Karpas-422 (cell line): ENCODE measurements around the gene CDC14B. TPM values are rescaled to one million over a fixed set of nuclear protein-coding genes. Genes with fewer than 3 reads are reported as not detected.
"Not testable (repeated sequence)": the region's sequence is repeated elsewhere in the genome, so short reads cannot be mapped to it uniquely, and the experiment has no call there.

Source experiments
- DNase-seq: peaks from one replicate; pipeline ENCODE4 v3.0.0-alpha.2; 2015
- H2AFZ ChIP-seq: fragments of 200-600 bp; sonication (generic); 2 replicates; pipeline ENCODE4 v1.6.1; 2014; ENCODE audit warnings: antibody characterized with exemption, low read length, mixed read lengths
- H3K27ac ChIP-seq: fragments of 200-600 bp; sonication (generic); 2 replicates; pipeline ENCODE4 v1.5.1; 2014; ENCODE audit warnings: mild to moderate bottlenecking, low read length, moderate library complexity
- H3K27me3 ChIP-seq: fragments of 200-600 bp; sonication (generic); 2 replicates; pipeline ENCODE4 v1.6.1; 2014; ENCODE audit warnings: low read length, mixed read lengths
- H3K36me3 ChIP-seq: fragments of 200-600 bp; sonication (generic); 2 replicates; pipeline ENCODE4 v1.6.1; 2014; ENCODE audit warnings: low read length, mixed read lengths; ENCODE audit not compliant: insufficient read depth
- H3K4me1 ChIP-seq: fragments of 200-600 bp; sonication (generic); 2 replicates; pipeline ENCODE4 v1.6.1; 2014; ENCODE audit warnings: mild to moderate bottlenecking, low read length, mixed read lengths
- H3K4me2 ChIP-seq: fragments of 200-600 bp; sonication (generic); 2 replicates; pipeline ENCODE4 v1.6.1; 2014; ENCODE audit warnings: low read length, low read depth, mild to moderate bottlenecking; ENCODE audit not compliant: poor library complexity, severe bottlenecking
- H3K4me3 ChIP-seq: fragments of 200-600 bp; sonication (generic); 2 replicates; pipeline ENCODE4 v1.5.1; 2014; ENCODE audit warnings: mild to moderate bottlenecking, antibody characterized with exemption, low read length, mixed read lengths
- H3K79me2 ChIP-seq: fragments of 200-600 bp; sonication (generic); 2 replicates; pipeline ENCODE4 v1.6.1; 2014; ENCODE audit warnings: mild to moderate bottlenecking, low read length, mixed read lengths
- H3K9ac ChIP-seq: fragments of 200-600 bp; sonication (generic); 2 replicates; pipeline ENCODE4 v1.6.0; 2014; ENCODE audit warnings: low read length
- H3K9me2 ChIP-seq: fragments of 200-600 bp; sonication (generic), shearing (Covaris generic); replicated peaks from 2 replicates; pipeline ENCODE4 v1.6.0; 2014; ENCODE audit warnings: mild to moderate bottlenecking, low read length, moderate library complexity; ENCODE audit not compliant: insufficient read depth
- H3K9me3 ChIP-seq: fragments of 300-700, 200-600 bp; sonication (generic); 2 replicates; pipeline ENCODE4 v1.6.1; 2014; ENCODE audit warnings: low read length, mixed read lengths
- H4K20me1 ChIP-seq: fragments of 200-600 bp; sonication (generic); 2 replicates; pipeline ENCODE4 v1.6.1; 2014; ENCODE audit warnings: mild to moderate bottlenecking, antibody characterized with exemption, low read length, low read depth; ENCODE audit not compliant: insufficient read depth
- total RNA-seq: library from RNA; depleted of rRNA; stranded (reverse); fragments of >200 nt; shearing (Covaris generic); gene quantifications from 2 replicates; pipeline ENCODE4 v1.2.3, GENCODE V29; 2014; ENCODE audit warnings: low replicate concordance

Gene CDC14B
- total RNA-seq, 1 experiment from 2014 or later, result 1.3 TPM

DNA sequence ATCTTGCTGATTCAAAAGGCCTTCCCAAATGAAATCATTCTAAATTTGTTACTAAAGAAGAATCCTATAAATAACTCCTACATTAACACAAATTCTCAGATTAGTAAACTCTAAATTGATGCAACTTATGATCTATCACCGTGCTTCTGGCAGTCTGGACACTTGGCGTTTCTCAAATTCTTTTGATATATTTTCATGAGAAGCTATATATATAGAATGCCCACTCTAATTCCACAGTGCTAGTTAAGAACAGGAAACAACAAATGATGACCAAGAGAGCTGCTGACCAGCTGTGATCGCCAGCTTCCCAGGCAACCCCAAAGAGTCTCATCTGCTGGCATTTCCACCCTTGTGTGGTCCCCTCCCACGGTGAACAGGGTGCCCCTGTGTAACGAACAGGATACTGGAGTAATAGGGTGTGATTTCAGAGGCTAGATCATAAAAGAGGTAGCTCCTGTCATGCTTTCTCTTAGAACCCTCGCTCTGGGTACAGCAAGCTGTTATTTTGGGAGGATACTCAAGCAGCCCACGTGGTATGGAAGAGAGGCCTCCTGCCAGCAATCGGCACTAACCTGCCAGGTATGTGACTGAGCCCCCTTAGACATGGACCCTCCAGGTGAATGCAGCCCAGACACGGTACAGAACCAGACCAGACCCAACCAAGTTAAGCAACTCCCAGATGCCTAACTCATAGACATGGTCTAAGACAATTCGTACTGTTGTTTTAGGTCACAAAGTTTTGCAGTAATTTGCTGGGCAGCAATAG is 64.7 kb downstream of the CDC14B start:
- no peak overlapping the region for H3K27ac ChIP-seq
- no peaks in the 10 kb centered on the region for H3K27me3 ChIP-seq
- H4K20me1 ChIP-seq, result no peaks in the 10 kb centered on the region
- H3K4me2 ChIP-seq, result no peak overlapping the region
- H3K4me1 ChIP-seq, result no peaks in the 10 kb centered on the region
- H3K4me3 ChIP-seq, result no peak overlapping the region
- H3K36me3 ChIP-seq, result no peaks in the 10 kb centered on the region
- no peak overlapping the region for H2AFZ ChIP-seq
- no peak overlapping the region for H3K9ac ChIP-seq
- DNase-seq, result no peak
- no peaks in the 10 kb centered on the region for H3K79me2 ChIP-seq
- no peaks in the 10 kb centered on the region for H3K9me2 ChIP-seq
- no peaks in the 10 kb centered on the region for H3K9me3 ChIP-seq

- Histone ChIP-seq H3K36me3 (no peaks in the 10 kb centered on the region), H2AFZ (no peak overlapping the region), H3K27me3 (no peaks in the 10 kb centered on the region), H3K9me2 (no peaks in the 10 kb centered on the region), H3K4me2 (no peak overlapping the region), H3K9ac (no peak overlapping the region), H3K4me3 (no peak overlapping the region), H4K20me1 (no peaks in the 10 kb centered on the region), H3K4me1 (no peaks in the 10 kb centered on the region), H3K9me3 (no peaks in the 10 kb centered on the region), H3K79me2 (no peaks in the 10 kb centered on the region), H3K27ac (no peak overlapping the region)
- no peak for DNase-seq
These were observed 65.3 kb downstream of the CDC14B start for GRCh38 chr9:96554326-96554725.

DNA sequence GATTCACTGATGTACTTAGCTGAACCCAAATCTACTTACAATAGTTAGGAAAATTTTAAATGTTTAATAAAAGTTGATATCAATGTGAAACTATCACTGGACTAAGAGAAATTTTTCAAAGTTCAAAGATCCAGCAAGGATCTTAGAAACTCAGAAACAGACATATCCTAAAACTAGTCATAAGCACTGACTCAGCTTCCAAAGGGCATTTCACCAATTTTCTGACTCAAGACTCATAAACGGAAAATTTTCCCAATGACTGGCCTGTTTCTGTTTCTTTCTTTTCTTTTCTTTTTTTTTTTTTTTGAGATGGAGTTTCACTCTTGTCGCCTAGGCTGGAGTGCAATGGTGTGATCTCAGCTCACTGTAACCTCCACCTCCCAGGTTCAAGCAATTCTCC is 66.6 kb downstream of the CDC14B start:
- Histone ChIP-seq H3K4me2 (no peak overlapping the region), H3K4me1 (no peaks in the 10 kb centered on the region), H3K9me2 (no peaks in the 10 kb centered on the region), H3K9me3 (no peaks in the 10 kb centered on the region), H3K79me2 (no peaks in the 10 kb centered on the region), H3K9ac (no peak overlapping the region), H3K4me3 (no peak overlapping the region), H3K36me3 (no peaks in the 10 kb centered on the region), H3K27ac (no peak overlapping the region), H3K27me3 (no peaks in the 10 kb centered on the region), H4K20me1 (no peaks in the 10 kb centered on the region), H2AFZ (no peak overlapping the region)
- DNase-seq, result no peak

- Histone ChIP-seq H3K27ac (no peak overlapping the region), H2AFZ (no peak overlapping the region), H3K9ac (no peak overlapping the region), H3K27me3 (no peaks in the 10 kb centered on the region), H3K4me3 (no peak overlapping the region), H3K4me1 (no peaks in the 10 kb centered on the region), H3K4me2 (no peak overlapping the region), H3K9me3 (no peaks in the 10 kb centered on the region), H3K36me3 (no peaks in the 10 kb centered on the region), H3K9me2 (no peaks in the 10 kb centered on the region), H4K20me1 (no peaks in the 10 kb centered on the region), H3K79me2 (no peaks in the 10 kb centered on the region)
- no peak for DNase-seq
These were observed 68.2 kb downstream of the CDC14B start for GRCh38 chr9:96551403-96551802.

DNA sequence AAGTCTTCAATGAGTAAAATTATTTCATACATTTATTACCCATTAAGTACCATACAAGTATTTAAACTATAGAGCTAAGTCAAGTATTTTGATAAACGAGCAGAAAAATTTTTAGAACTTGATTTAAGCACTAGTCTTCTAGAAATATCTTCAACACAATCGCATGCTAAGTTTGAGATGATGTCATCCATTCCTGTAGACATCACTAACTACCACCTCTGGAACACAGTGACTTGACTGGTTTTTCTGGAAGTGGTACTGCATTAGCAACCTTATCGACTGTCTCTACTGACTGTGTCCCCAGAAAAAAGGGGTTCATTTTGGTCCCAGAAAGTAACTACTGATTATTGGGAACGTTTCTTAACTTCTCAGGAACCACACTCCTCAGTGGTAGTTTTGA is 69.0 kb downstream of the CDC14B start:
- Histone ChIP-seq H4K20me1 (no peaks in the 10 kb centered on the region), H3K4me3 (no peak overlapping the region), H3K9ac (no peak overlapping the region), H3K27ac (no peak overlapping the region), H3K9me2 (no peaks in the 10 kb centered on the region), H3K9me3 (no peaks in the 10 kb centered on the region), H3K4me1 (no peaks in the 10 kb centered on the region), H2AFZ (no peak overlapping the region), H3K4me2 (no peak overlapping the region), H3K79me2 (no peaks in the 10 kb centered on the region), H3K27me3 (no peaks in the 10 kb centered on the region), H3K36me3 (no peaks in the 10 kb centered on the region)
- DNase-seq, result no peak

GRCh38 chr9:96543131-96543530 is 76.5 kb downstream of the CDC14B start:
- H2AFZ ChIP-seq, H3K4me1 ChIP-seq, H3K27me3 ChIP-seq, H3K27ac ChIP-seq, H3K9me2 ChIP-seq, H3K9me3 ChIP-seq, H3K4me3 ChIP-seq, DNase-seq, H4K20me1 ChIP-seq, H3K4me2 ChIP-seq, H3K9ac ChIP-seq, H3K79me2 ChIP-seq, H3K36me3 ChIP-seq: not testable (repeated sequence)

GRCh38 chr9:96540106-96540505 is 79.5 kb downstream of the CDC14B start:
- Histone ChIP-seq H3K36me3 (no peaks in the 10 kb centered on the region), H2AFZ (no peak overlapping the region), H4K20me1 (no peaks in the 10 kb centered on the region), H3K9ac (no peak overlapping the region), H3K4me3 (no peak overlapping the region), H3K27ac (no peak overlapping the region), H3K4me2 (no peak overlapping the region), H3K27me3 (no peaks in the 10 kb centered on the region), H3K4me1 (no peaks in the 10 kb centered on the region), H3K79me2 (no peaks in the 10 kb centered on the region), H3K9me2 (no peaks in the 10 kb centered on the region), H3K9me3 (no peaks in the 10 kb centered on the region)
- DNase-seq, result no peak

DNA sequence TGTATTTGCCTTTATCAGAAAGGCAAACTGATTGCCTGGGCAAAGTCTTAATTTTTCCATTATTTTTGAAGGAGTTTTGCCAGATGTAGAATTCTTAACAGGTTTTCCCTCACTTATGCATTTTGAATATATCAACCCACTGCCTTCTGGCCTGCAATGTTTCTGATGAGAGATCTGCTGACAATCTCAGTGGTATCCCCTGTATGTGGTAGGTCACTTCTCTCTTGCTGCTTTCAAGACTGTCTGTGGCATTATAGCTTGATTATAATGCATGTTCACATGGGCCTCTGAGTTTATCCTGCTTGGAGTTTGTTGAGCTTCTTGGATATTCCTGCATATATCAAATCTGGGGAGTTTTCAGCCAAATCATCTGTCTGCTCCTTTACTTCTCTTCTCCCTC is 87.5 kb downstream of the CDC14B start:
- no peak for DNase-seq
- Histone ChIP-seq H3K9me2 (no peaks in the 10 kb centered on the region), H3K27me3 (no peaks in the 10 kb centered on the region), H3K4me1 (no peaks in the 10 kb centered on the region), H3K4me3 (no peak overlapping the region), H4K20me1 (no peaks in the 10 kb centered on the region), H2AFZ (no peak overlapping the region), H3K36me3 (no peaks in the 10 kb centered on the region), H3K9me3 (no peaks in the 10 kb centered on the region), H3K9ac (no peak overlapping the region), H3K4me2 (no peak overlapping the region), H3K27ac (no peak overlapping the region), H3K79me2 (no peaks in the 10 kb centered on the region)
